Measurements from ENCODE around the gene TUBA8.
"Not testable (repeated sequence)": the region's sequence is repeated elsewhere in the genome, so short reads cannot be mapped to it uniquely, and the experiment has no call there.

DNA sequence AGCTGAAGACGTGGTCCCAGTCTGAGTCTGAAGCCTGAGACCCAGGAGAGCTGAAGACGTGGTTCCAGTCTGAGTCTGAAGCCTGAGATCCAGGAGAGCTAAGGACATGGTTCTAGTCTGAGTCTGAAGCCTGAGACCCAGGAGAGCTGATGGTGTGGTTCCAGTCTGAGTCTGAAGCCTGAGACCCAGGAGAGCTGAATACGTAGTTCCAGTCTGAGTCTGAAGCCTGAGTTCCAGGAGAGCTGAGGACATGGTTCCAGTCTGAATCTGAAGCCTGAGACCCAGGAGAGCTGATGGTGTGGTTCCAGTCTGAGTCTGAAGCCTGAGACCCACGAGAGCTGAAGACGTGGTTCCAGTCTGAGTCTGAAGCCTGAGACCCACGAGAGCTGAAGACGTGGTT, 4.6 kb upstream of the TUBA8 start:
- not testable (repeated sequence) for TF ChIP-seq POLR2AphosphoS5 (IDR thresholded peaks at IDR 0.05; ENCODE audit: insufficient read depth, low read depth, low read length)
- TF ChIP-seq, protein P1, sequence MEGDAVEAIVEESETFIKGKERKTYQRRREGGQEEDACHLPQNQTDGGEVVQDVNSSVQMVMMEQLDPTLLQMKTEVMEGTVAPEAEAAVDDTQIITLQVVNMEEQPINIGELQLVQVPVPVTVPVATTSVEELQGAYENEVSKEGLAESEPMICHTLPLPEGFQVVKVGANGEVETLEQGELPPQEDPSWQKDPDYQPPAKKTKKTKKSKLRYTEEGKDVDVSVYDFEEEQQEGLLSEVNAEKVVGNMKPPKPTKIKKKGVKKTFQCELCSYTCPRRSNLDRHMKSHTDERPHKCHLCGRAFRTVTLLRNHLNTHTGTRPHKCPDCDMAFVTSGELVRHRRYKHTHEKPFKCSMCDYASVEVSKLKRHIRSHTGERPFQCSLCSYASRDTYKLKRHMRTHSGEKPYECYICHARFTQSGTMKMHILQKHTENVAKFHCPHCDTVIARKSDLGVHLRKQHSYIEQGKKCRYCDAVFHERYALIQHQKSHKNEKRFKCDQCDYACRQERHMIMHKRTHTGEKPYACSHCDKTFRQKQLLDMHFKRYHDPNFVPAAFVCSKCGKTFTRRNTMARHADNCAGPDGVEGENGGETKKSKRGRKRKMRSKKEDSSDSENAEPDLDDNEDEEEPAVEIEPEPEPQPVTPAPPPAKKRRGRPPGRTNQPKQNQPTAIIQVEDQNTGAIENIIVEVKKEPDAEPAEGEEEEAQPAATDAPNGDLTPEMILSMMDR (IDR thresholded peaks at IDR 0.05; ENCODE audit: extremely low read depth in 1 of 2, insufficient read depth in 1 of 2, low read depth in 1 of 2, low read length in 2 of 2) = not testable (repeated sequence)
